Glomerular endothelial cell (primary cell): ENCODE results near the gene THSD7A. TPM values are rescaled to one million over a fixed set of nuclear protein-coding genes. Genes with fewer than 3 reads are reported as not detected.

Experiments
- DNase-seq: peaks from one replicate; pipeline ENCODE4 v3.0.0-alpha.2; 2011; ENCODE audit warnings: low read depth, low spot score; ENCODE audit errors: extremely low read depth
- total RNA-seq: library from RNA; depleted of rRNA; stranded (reverse); fragments of >200 nt; gene quantifications from 2 replicates; pipeline ENCODE4 v1.2.3, GENCODE V29; 2015

The THSD7A gene
- total RNA-seq, 1 donor from 2014 or later: 31.6 TPM

GRCh38 chr7:11591055-11591633 is 240.9 kb downstream of the THSD7A start:
- no peak for DNase-seq

DNA sequence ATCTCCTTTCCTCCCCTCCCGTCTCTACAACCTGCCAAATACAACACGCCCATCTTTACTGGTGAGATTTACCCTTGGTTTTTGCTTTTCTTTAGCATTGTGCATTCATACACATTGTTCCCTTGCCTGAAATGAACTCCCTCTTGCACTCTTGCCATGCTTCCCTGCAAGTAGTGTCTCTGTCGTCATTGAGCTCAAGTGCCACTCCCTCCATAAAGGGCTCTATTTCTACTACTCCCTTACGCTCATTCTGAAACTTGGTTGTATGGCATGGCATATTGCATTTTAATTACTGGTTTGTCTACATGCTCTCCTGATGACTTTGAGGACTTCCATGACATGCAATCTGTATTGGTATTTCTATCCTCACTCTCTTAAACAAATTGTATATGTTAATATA is 242.7 kb downstream of the THSD7A start:
- DNase-seq: no peak

DNA sequence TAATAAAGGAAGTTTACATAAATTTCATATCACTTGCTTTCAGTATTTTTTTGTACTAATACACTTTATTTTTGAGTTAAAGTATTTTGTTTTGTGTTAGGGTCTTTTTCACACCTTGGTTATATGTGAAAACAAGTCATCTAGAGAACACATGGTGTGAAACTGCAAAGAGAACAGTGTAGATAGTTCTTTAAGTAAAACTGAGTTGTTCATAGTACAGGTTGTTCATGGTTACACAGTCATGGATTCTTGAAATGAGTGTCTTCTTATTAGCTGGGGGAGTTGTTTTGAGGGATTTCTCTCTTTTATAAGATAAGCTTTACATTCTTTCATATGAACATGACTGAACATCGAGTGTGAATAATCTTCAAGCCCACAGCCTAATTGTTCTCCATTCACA is 244.2 kb downstream of the THSD7A start:
- no peak for DNase-seq

DNA sequence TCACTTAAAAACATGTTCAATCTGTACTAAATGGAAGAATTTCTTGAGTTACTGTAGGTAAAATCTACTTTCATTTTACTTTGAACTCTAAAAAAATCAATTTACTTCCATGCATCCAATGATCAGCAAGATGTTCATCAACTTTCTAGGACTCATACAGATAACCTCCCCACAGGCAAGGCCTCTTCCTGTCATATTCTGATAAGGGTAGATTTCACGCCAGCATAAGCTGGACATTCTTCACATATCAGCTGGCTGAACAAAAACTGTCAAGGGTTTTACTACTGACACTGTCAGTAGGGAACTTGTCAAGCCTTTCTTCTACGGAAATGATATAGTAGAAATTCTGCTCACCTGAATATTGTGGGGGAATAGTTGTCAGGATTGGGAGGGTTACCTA is 244.9 kb downstream of the THSD7A start:
- DNase-seq: no peak

- DNase-seq: no peak
Measured at GRCh38 chr7:11584406-11585031, 247.5 kb downstream of the THSD7A start.

GRCh38 chr7:11579141-11579540 is 252.9 kb downstream of the THSD7A start:
- DNase-seq: no peak

GRCh38 chr7:11576310-11576709 is 255.7 kb downstream of the THSD7A start:
- DNase-seq: no peak

DNA sequence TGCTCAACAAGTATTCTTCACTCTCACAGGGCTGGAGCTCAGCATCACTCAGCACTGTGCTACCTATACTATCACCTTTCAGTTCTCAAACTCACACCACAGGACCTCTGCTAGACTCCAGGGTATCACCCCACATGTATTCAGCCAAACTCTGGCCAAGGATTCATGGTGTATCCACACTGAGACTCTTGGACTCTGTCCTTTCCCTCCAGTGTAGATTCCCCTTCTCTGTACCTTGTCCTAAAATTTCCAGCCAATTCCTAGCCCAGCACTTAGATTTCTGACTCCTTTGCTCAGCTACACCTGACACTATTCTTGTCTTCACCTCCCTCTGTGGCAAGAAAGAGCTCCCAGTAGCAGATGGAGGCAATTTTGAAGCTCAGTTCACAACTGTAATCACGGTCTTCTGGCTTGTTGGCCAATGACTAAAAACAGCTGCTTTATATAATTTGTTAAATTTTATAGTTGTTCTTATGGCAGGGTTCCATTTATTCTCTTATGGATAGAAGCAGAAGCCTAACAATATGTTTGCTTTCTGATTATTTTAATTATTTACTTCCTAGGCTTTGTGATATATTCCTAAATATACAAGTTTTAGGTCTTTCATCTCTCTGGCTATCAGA is 258.8 kb downstream of the THSD7A start:
- DNase-seq: no peak

- no peak for DNase-seq
Measured at GRCh38 chr7:11570922-11571550, 261.0 kb downstream of the THSD7A start.

- no peak for DNase-seq
Measured at GRCh38 chr7:11570205-11570604, 261.8 kb downstream of the THSD7A start.

DNA sequence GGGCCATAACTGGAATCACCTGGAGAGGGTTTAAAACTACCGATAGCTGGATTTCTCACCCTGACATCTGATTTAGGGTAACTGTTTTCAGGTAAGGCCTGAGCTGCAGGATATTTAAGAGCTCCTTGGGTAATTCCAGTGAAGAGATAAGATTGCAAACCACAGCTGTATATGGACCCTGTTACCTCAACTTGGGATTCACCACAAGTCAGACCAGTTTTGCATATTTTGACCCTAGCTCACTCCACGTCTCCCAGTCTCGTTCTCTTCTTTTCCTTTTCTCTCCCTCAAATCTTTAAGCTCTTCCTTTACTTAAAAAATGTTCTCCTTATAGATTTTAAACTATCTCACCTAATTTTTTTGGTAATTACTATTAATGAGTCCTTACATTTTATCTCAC is 264.4 kb downstream of the THSD7A start:
- DNase-seq: no peak

DNA sequence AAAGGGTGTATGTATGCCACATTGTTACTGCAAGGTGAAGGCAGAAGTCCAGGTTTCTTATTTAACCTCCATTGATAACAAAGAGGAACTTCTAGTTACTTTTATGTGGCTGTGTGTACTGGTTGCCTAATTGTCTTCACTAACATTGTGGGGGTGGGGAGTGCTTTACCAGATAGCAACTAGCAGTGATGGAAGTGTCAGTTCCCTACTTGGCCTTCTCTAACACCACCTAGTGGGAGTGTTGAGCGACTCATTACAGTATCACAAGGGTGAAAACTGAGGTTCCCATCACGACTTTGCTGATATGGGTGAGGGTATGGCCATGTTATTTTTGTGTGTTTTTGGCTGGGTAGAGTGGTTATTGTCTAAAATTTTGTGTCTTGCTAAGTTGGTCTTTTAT is 274.4 kb downstream of the THSD7A start:
- DNase-seq: peak; percentile 36

DNA sequence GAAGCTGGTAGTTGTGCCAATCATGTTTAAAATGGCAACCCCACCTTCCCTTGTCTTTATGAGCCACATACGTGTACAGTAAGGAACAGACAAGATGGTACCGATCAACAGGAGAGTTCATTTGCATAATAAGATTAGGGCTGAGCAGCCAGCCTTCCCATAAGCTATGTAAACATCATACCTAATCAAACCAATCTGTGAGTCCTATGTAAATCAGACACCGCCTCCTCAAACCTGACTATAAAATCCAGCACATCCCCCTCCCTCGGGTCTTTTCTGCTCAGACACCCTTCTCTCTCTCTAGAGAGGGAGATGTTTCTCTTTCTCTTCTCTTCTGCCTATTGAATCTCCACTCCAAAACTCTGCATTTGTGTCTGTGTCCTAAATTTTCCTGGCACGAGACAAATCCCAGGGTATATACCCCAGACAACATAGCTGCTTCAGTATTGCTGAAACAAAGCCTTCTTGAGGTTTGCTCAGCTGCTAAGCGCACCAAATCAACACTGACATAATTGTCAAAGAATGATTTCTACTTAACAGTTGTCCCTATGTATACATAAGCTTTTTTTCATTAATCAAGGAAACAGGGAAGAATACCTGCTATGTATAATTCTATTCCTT is 279.2 kb downstream of the THSD7A start:
- no peak for DNase-seq

- no peak for DNase-seq
Measured at GRCh38 chr7:11551470-11551869, 280.5 kb downstream of the THSD7A start.

DNA sequence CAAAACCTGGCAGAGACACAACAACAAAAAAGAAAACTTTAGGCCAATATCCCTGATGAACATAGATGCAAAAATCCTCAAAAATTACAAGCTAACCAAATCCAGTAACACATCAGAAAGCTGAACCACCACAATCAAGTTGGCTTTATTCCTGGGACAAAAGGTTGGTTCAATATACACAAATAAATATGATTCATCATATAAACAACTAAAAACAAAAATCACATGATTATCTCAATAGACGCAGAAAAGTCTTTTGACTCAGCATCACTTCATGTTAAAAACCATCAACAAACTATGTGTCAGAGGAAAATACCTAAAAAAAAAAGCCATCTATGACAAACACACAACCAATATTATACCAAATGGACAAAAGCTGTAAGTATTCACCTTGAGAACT is 283.5 kb downstream of the THSD7A start:
- DNase-seq: no peak

DNA sequence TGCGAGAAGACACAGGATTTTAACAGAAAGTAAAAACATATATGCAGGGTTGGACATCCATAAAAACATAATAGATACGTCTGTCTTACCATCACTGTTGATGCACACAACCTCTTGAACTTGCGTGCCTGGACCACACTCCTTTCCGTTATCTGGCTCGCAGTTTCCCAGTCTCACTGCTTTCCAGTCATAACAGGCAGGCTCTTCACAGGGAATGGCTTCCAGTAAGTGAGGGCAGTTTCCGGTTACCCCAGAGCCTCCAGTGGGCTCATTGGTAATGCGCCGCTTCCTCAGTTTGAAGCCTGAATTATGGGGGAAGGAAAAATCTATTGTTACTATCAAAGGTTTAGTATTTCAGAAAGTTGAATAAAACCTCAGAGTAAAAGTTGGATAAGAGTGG is 290.7 kb downstream of the THSD7A start:
- no peak for DNase-seq

- no peak for DNase-seq
Measured at GRCh38 chr7:11540271-11540761, 291.7 kb downstream of the THSD7A start.

DNA sequence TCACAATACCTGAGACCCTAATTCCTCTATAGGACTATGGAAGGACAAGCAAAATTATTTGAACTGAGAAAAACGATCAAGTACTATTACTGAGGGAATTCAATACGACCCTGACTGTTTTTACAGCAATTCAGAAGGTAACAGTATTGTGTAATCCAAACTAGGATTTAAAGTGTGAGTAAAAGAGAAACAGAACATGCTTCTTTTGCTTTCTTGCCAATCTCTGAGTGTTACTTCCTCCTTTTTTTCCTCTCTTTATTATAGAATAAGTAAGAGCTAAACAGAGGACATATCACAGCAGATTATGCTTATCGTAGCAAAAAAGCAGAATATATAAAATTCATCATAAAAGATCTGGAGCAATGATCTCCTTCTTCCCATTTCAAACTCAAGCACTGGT is 292.1 kb downstream of the THSD7A start:
- DNase-seq: no peak

GRCh38 chr7:11538751-11539299 is 293.2 kb downstream of the THSD7A start:
- no peak for DNase-seq

DNA sequence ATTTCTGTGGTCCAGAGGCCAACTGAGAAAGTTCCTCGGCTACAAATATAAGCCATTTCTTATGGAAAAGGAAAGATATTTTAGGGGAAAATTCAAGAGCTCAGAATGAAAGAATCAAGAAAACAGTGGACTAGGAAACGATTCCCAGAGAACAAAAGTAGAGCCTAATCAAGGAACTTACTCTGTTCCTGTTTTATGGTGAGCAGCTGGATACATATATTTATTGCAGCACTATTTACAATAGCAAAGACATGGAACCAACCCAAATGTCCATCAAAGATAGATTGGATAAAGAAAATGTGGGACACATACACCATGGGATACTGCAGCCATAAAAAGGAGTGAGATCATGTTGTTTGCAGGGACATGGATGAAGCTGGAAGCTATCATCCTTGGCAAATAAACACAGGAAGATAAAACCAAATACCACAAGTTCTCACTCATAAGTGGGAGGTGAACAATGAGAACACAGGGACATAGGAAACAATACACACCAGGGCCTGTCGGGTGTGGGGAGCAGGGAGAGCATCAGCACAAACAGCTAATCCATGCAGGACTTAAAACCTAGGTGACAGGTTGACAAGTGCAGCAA is 298.7 kb downstream of the THSD7A start:
- DNase-seq: no peak

GRCh38 chr7:11529382-11529781 is 302.6 kb downstream of the THSD7A start:
- DNase-seq: no peak
